ELR (cell line): ENCODE measurements around the gene INTS14.
A peak's percentile ranks its signal among the peaks of the same experiment; 100 is the strongest.

ENCODE experiments used
- DNase-seq: peaks from one replicate; pipeline ENCODE4 v3.0.0-alpha.2; 2015; ENCODE audit warnings: low read depth

Gene INTS14

GRCh38 chr15:65530318-65531111, 80.4 kb downstream of the INTS14 start, which contains the start of gene HACD3:
Gene HACD3 (plus strand): TSS chr15:65530463. CDS start chr15:65530632, 169 bp downstream.
- DNase-seq = peak; percentile 84

- DNase-seq = no peak
Observed at GRCh38 chr15:65529762-65530317, 81.1 kb downstream of the INTS14 start.
